ENCODE measurements around the gene ZNF774. TPM values are rescaled to one million over a fixed set of nuclear protein-coding genes. Genes with fewer than 3 reads are reported as not detected.

The ZNF774 gene
- polyA plus RNA-seq, 1 experiment = 2.3 TPM

DNA sequence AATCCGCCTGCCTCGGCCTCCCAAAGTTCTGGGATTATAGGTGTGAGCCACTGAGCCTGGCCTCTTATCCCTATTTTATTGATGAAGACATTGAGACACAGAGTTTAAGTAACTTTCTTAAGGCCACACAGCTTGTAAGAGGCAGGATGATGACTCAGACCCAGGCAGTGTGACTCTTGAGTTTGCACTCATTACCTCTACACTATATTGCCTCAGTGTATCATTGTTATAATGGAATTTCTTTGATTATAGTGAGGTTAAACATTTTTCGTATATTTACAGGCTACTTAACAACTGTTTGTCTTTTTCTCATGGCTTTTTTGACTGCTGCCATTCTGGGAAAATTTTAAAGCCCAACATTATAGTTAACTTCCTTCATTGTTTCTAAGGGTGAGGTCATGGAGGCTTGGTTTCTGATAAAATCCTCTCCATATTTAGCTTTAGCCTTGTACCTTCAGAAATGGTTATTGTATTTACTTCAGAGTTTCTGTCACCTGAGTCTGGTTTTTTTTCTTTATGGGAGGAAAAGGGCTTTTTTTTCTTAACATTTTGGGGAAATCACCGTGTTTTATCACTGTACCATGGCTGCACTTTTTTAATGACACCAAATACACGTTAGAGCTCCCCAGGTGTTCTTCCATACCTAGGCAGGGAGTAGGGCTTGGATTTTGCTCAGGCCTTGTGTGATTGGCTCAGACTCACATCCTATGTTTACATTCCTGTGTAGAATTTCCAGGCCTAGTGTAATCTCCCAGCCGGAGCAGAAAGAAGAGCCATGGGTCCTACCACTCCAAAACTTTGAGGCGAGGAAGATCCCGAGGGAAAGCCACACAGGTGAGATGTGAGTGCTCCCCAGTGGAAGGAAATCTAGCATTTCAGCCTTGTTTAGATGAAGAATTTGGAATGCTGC lies 6.3 kb downstream of the ZNF774 start:
- TF ChIP-seq CTCF (IDR thresholded peaks at IDR 0.05; ENCODE audit: low read depth, low read length) = no peak
- Histone ChIP-seq H3K27ac (ENCODE audit: low read depth, low read length) (no peak overlapping the region), H3K27me3 (ENCODE audit: control insufficient read depth, insufficient read depth, low read length) (no peaks in the 10 kb centered on the region), H3K4me3 (ENCODE audit: low read depth, low read length) (no peak overlapping the region), H3K9me3 (ENCODE audit: control insufficient read depth, insufficient read depth, low read length) (no peaks in the 10 kb centered on the region)
- DNase-seq (ENCODE audit: low read depth, low spot score) = no peak
- POLR2A ChIA-PET = no interaction called here
- CTCF ChIA-PET = interaction anchor here (0.8 kb wide), 1 partner anchor 39 kb away, joined by 3 read pairs; no protein-coding TSS in a partner anchor

DNA sequence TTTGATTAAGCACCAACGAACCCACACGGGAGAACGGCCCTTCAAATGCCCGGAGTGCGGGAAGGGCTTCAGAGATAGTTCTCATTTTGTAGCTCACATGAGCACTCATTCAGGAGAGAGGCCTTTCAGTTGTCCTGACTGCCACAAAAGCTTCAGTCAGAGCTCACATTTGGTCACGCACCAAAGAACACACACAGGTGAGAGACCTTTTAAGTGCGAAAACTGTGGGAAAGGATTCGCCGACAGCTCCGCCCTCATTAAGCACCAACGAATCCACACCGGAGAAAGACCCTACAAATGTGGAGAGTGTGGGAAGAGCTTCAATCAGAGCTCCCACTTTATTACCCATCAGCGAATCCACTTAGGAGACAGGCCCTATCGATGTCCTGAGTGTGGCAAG lies 8.7 kb downstream of the ZNF774 start:
- DNase-seq (ENCODE audit: low read depth, low spot score) = no peak
- no peak for TF ChIP-seq CTCF (IDR thresholded peaks at IDR 0.05; ENCODE audit: low read depth, low read length)
- Histone ChIP-seq H3K9me3 (ENCODE audit: control insufficient read depth, insufficient read depth, low read length) (no peaks in the 10 kb centered on the region), H3K4me3 (ENCODE audit: low read depth, low read length) (no peak overlapping the region), H3K27me3 (ENCODE audit: control insufficient read depth, insufficient read depth, low read length) (no peaks in the 10 kb centered on the region), H3K27ac (ENCODE audit: low read depth, low read length) (no peak overlapping the region)
- ChIA-PET POLR2A (interaction anchor here (0.6 kb wide), 1 partner anchor 90 kb away, joined by 4 read pairs; no protein-coding TSS in a partner anchor), CTCF (interaction anchor here (0.8 to 5.7 kb wide), 2 partner anchors 41 to 122 kb away, joined by 3 to 38 read pairs; no protein-coding TSS in a partner anchor)

DNA sequence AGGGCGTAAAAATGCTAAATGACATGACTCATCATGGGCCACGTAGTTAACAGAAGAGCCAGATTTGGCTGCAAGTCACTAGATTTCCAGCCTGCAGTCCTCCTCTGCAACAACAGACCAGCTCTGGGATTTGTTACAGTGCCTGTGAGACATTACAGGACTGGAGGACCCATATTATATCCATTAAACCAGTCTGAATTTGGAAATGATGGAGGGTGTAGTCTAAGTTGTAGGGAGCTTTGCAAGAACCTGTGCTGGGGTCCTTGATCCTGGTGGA lies 10.8 kb downstream of the ZNF774 start:
- CTCF ChIA-PET = interaction anchor here (0.7 to 5.7 kb wide), 6 partner anchors 11 to 256 kb away, joined by 3 to 38 read pairs (median 4); no protein-coding TSS in a partner anchor
- DNase-seq (ENCODE audit: low read depth, low spot score) = peak; percentile 53
- no peaks in the 10 kb centered on the region for H3K9me3 ChIP-seq (ENCODE audit: control insufficient read depth, insufficient read depth, low read length)
- H3K4me3 ChIP-seq (ENCODE audit: low read depth, low read length) = no peak overlapping the region
- POLR2A ChIA-PET = interaction anchor here (0.5 to 2.5 kb wide), 3 partner anchors 24 to 51 kb away, joined by 3 to 8 read pairs (median 4); partner anchors contain the start of gene IQGAP1
- no peaks in the 10 kb centered on the region for H3K27me3 ChIP-seq (ENCODE audit: control insufficient read depth, insufficient read depth, low read length)
- peak overlapping the region; percentile 53 for H3K27ac ChIP-seq (ENCODE audit: low read depth, low read length)
- no peak for TF ChIP-seq CTCF (IDR thresholded peaks at IDR 0.05; ENCODE audit: low read depth, low read length)

GRCh38 chr15:90364251-90364650 lies 12.2 kb downstream of the ZNF774 start:
- ChIA-PET POLR2A (no interaction called here), CTCF (interaction anchor here (1.0 to 5.7 kb wide), 3 partner anchors 15 to 118 kb away, joined by 3 to 38 read pairs (median 4); no protein-coding TSS in a partner anchor)
- no peak for TF ChIP-seq CTCF (IDR thresholded peaks at IDR 0.05; ENCODE audit: low read depth, low read length)
- no peaks in the 10 kb centered on the region for H3K27me3 ChIP-seq (ENCODE audit: control insufficient read depth, insufficient read depth, low read length)
- H3K27ac ChIP-seq (ENCODE audit: low read depth, low read length) = peak overlapping the region; percentile 66
- H3K9me3 ChIP-seq (ENCODE audit: control insufficient read depth, insufficient read depth, low read length) = no peaks in the 10 kb centered on the region
- no peak overlapping the region for H3K4me3 ChIP-seq (ENCODE audit: low read depth, low read length)
- no peak for DNase-seq (ENCODE audit: low read depth, low spot score)

Measured in AG04450 (cell line).